NT2/D1 (cell line): ENCODE data around the gene NOVA1.

Source experiments
- DNase-seq: peaks from one replicate; pipeline ENCODE4 v3.0.0-alpha.2; 2011; ENCODE audit warnings: low read depth, low spot score
- H3K27me3 ChIP-seq: 2 replicates; pipeline ENCODE4 v1.6.0; 2011; ENCODE audit warnings: mild to moderate bottlenecking; ENCODE audit not compliant: insufficient read length, insufficient read depth
- H3K36me3 ChIP-seq: 2 replicates; pipeline ENCODE4 v1.6.1; 2011; ENCODE audit warnings: mild to moderate bottlenecking, low read length, mixed read lengths; ENCODE audit not compliant: insufficient read depth, insufficient read length
- H3K4me1 ChIP-seq: 2 replicates; pipeline ENCODE4 v1.5.1; 2011; ENCODE audit not compliant: insufficient read depth, insufficient read length
- H3K4me3 ChIP-seq: 2 replicates; pipeline ENCODE4 v1.5.1; 2011; ENCODE audit warnings: low read depth; ENCODE audit not compliant: insufficient read length
- H3K9ac ChIP-seq: 2 replicates; pipeline ENCODE4 v1.6.0; 2011; ENCODE audit warnings: low read depth; ENCODE audit not compliant: insufficient read length
- H3K9me3 ChIP-seq: 2 replicates; pipeline ENCODE4 v1.5.1; 2011; ENCODE audit warnings: mild to moderate bottlenecking, low read length; ENCODE audit not compliant: insufficient read depth
- SUZ12 ChIP-seq: IDR thresholded peaks from 2 replicates; pipeline ENCODE4 v1.6.1; 2011; ENCODE audit not compliant: insufficient read length, insufficient read depth; ENCODE audit errors: extremely low read depth
- YY1 ChIP-seq: IDR thresholded peaks from 2 replicates; pipeline ENCODE4 v1.6.1; 2011; ENCODE audit not compliant: insufficient read length, insufficient read depth
- ZNF274 ChIP-seq: IDR thresholded peaks from 2 replicates; pipeline ENCODE4 v1.6.1; 2011; ENCODE audit warnings: mild to moderate bottlenecking, low read depth, low read length

The NOVA1 gene

GRCh38 chr14:26598672-26599131 lies 869 bp upstream of the NOVA1 start:
- TF ChIP-seq YY1 (no peak), ZNF274 (no peak), SUZ12 (no peak)
- peak overlapping the region; percentile 61 for H3K4me3 ChIP-seq

DNA sequence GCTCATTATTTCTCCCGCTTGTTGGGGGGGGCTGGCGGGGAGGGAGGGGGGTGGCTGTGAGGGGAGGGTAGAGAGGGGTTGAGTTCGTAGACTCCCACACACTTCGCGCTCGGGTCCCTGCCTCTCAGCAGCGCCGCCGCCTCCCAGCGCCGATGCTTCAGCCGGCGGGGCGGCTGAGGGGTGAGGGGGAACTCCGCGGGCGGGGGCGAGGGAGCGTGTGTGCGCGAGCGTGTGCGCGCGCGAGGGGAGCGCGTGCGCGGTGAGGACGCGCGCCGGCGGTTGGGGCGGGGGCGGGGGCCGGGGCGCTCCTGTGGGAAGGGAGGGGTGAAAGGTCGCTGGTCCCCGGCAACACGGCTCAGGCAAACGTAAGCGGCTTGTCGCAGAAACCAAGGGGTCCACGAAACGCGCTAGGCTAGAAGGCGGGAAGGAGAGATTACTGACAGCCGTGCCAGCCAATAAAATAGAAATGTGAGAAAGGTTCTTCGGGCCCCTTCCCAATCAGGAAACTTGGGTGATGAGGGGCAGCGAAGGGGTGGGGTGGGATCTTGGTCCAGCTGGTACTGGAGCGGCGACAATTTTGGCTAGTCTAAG lies 343 bp upstream of the NOVA1 start:
- no peaks in the 10 kb centered on the region for H3K9me3 ChIP-seq
- H3K9ac ChIP-seq: peak overlapping the region; percentile 50
- H3K4me3 ChIP-seq: peak overlapping the region; percentile 61
- DNase-seq: peak; percentile 82
- no peak for TF ChIP-seq ZNF274
- no peak for TF ChIP-seq YY1
- no peak for TF ChIP-seq SUZ12
- no peaks in the 10 kb centered on the region for H3K36me3 ChIP-seq
- peaks cover 17% of the 10 kb centered on the region for H3K27me3 ChIP-seq
- H3K4me1 ChIP-seq: no peaks in the 10 kb centered on the region

More at GRCh38 chr14:26598672-26599131, 869 bp upstream of the NOVA1 start:
- DNase-seq: no peak
- Histone ChIP-seq H3K9ac (peak overlapping the region; percentile 50), H3K9me3 (no peaks in the 10 kb centered on the region), H3K27me3 (peaks cover 17% of the 10 kb centered on the region), H3K36me3 (no peaks in the 10 kb centered on the region), H3K4me1 (no peaks in the 10 kb centered on the region)

- H3K36me3 ChIP-seq: no peaks in the 10 kb centered on the region
- H3K4me1 ChIP-seq: no peaks in the 10 kb centered on the region
- H3K4me3 ChIP-seq: peak overlapping the region; percentile 60
- no peaks in the 10 kb centered on the region for H3K9me3 ChIP-seq
- TF ChIP-seq ZNF274: no peak
- TF ChIP-seq SUZ12: no peak
- TF ChIP-seq YY1: no peak
- DNase-seq: no peak
- H3K9ac ChIP-seq: no peak overlapping the region
- H3K27me3 ChIP-seq: peaks cover 17% of the 10 kb centered on the region
Measured at GRCh38 chr14:26597071-26597588, 703 bp downstream of the NOVA1 start.

GRCh38 chr14:26596543-26597061 lies 1.2 kb downstream of the NOVA1 start:
- Histone ChIP-seq H3K9ac (no peak overlapping the region), H3K4me1 (no peaks in the 10 kb centered on the region), H3K4me3 (peak overlapping the region; percentile 60), H3K9me3 (no peaks in the 10 kb centered on the region), H3K27me3 (peaks cover 17% of the 10 kb centered on the region), H3K36me3 (no peaks in the 10 kb centered on the region)
- TF ChIP-seq YY1 (no peak), SUZ12 (no peak), ZNF274 (no peak)
- no peak for DNase-seq

- Histone ChIP-seq H3K4me3 (peak overlapping the region; percentile 60), H3K27me3 (peaks cover 17% of the 10 kb centered on the region), H3K36me3 (no peaks in the 10 kb centered on the region), H3K9ac (no peak overlapping the region), H3K4me1 (no peaks in the 10 kb centered on the region), H3K9me3 (no peaks in the 10 kb centered on the region)
- DNase-seq: no peak
- TF ChIP-seq SUZ12 (no peak), ZNF274 (no peak), YY1 (no peak)
Measured at GRCh38 chr14:26595926-26596542, 1.8 kb downstream of the NOVA1 start.

DNA sequence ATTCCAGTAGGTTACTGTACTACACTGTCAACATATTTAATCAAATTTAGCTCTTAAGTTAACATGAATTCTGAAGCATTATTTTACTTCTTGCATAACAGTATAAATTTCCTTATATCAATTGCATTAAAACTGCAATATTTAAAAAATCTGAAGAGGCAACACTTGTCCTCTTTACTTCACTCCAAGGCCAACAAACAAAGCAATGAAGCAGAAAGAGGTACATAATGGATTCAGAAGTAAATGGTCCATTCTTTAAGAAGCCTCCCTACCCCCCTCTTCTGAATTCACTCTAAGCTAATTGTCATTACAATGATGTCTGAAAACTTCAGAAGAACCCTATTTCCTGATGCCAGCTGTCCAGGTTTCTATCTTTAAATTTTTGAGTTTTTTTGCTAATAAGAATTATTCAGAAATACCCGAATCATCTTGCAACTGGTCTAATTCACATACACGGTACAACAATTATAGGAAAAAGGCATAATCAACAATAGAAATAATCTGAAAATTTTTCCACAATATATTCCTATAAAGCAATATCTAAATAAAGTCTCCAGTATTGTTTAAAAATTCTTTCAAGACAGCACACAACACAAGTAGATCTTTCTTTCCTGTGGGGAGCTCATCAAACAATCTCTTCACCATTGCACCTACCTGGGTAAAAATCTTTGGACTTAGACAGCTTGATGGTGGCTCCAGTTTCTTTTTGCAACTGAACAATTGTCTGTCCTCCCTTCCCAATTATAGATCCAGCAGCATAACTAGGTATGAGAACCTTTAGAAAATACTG lies 2.9 kb downstream of the NOVA1 start:
- no peak for DNase-seq
- no peaks in the 10 kb centered on the region for H3K9me3 ChIP-seq
- no peaks in the 10 kb centered on the region for H3K36me3 ChIP-seq
- H3K9ac ChIP-seq: no peak overlapping the region
- H3K4me1 ChIP-seq: no peaks in the 10 kb centered on the region
- H3K4me3 ChIP-seq: no peak overlapping the region
- H3K27me3 ChIP-seq: peaks cover 17% of the 10 kb centered on the region
- TF ChIP-seq YY1 (no peak), ZNF274 (no peak), SUZ12 (no peak)

DNA sequence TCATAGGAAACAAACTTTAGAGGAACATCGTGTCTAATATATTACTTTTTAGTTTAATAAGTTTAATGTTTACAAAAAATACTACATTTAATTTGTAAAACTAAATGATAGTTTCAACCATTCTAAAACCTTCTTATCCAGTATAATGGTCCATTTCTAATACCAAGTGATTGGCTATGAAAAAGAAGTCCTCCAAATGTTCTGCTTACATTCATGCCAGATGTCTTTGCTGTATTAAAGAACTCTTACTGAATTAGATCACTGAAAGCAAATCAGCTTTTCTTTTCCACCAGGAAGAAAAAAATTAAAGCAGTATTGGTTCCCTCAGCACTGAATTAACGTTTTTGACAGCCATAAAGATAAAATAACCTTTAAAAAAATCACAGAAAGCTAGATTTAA lies 3.7 kb downstream of the NOVA1 start:
- no peaks in the 10 kb centered on the region for H3K9me3 ChIP-seq
- TF ChIP-seq ZNF274 (no peak), YY1 (no peak), SUZ12 (no peak)
- no peak overlapping the region for H3K9ac ChIP-seq
- H3K36me3 ChIP-seq: no peaks in the 10 kb centered on the region
- H3K4me3 ChIP-seq: no peak overlapping the region
- DNase-seq: no peak
- no peaks in the 10 kb centered on the region for H3K4me1 ChIP-seq
- H3K27me3 ChIP-seq: peaks cover 17% of the 10 kb centered on the region
